SJSA1 (cell line): ENCODE measurements around the gene RGS6. TPM values are rescaled to one million over a fixed set of nuclear protein-coding genes. Genes with fewer than 3 reads are reported as not detected.

Experiments used
- DNase-seq, 2 experiments: peaks; one replicate each; pipeline ENCODE4 v3.0.0-alpha.2; 2015 to 2020; ENCODE audit warnings: low spot score in 2 of 2, low read depth in 1 of 2
- H3K27ac ChIP-seq: fragments of 250-450 bp; sonication (Bioruptor Pico); 2 replicates; pipeline ENCODE4 v1.5.1; 2020; ENCODE audit warnings: mild to moderate bottlenecking, moderate library complexity
- H3K27me3 ChIP-seq: fragments of 250-450 bp; sonication (Bioruptor Pico); replicated peaks from 2 replicates; pipeline ENCODE4 v1.5.1; 2020; ENCODE audit warnings: mild to moderate bottlenecking, moderate library complexity
- H3K36me3 ChIP-seq: fragments of 250-450 bp; sonication (Bioruptor Pico); 2 replicates; pipeline ENCODE4 v1.5.1; 2020; ENCODE audit warnings: mild to moderate bottlenecking
- H3K4me1 ChIP-seq: fragments of 250-450 bp; sonication (Bioruptor Pico); replicated peaks from 2 replicates; pipeline ENCODE4 v1.6.1; 2021; ENCODE audit warnings: mild to moderate bottlenecking
- H3K4me3 ChIP-seq: fragments of 250-450 bp; sonication (Bioruptor Pico); 2 replicates; pipeline ENCODE4 v1.5.1; 2020; ENCODE audit warnings: mild to moderate bottlenecking
- H3K9me3 ChIP-seq: fragments of 250-450 bp; sonication (Bioruptor Pico); replicated peaks from 2 replicates; pipeline ENCODE4 v1.5.1; 2020; ENCODE audit warnings: mild to moderate bottlenecking
- total RNA-seq: library from RNA; depleted of rRNA; stranded (reverse); fragments of >200 nt; shearing (Covaris generic); gene quantifications from 2 replicates; pipeline ENCODE4 v1.2.3, GENCODE V29; 2014

The RGS6 gene
- total RNA-seq, 1 experiment from 2014 or later: not detected

- DNase-seq: peak in 1 of 2 experiments; percentile 46
- peaks cover 73% of the 10 kb centered on the region for H3K4me1 ChIP-seq
Observed at GRCh38 chr14:72613231-72613974, 681.2 kb downstream of the RGS6 start.

GRCh38 chr14:72613975-72614319 lies 681.7 kb downstream of the RGS6 start:
- H3K4me3 ChIP-seq: no peak overlapping the region
- H3K4me1 ChIP-seq: peaks cover 73% of the 10 kb centered on the region
- H3K27me3 ChIP-seq: no peaks in the 10 kb centered on the region
- H3K9me3 ChIP-seq: no peaks in the 10 kb centered on the region
- DNase-seq: peak in 1 of 2 experiments; percentile 20
- no peaks in the 10 kb centered on the region for H3K36me3 ChIP-seq
- no peak overlapping the region for H3K27ac ChIP-seq

More at GRCh38 chr14:72613231-72613974, 681.2 kb downstream of the RGS6 start:
- H3K27ac ChIP-seq: no peak overlapping the region
- H3K36me3 ChIP-seq: no peaks in the 10 kb centered on the region
- no peak overlapping the region for H3K4me3 ChIP-seq
- H3K9me3 ChIP-seq: no peaks in the 10 kb centered on the region
- no peaks in the 10 kb centered on the region for H3K27me3 ChIP-seq

GRCh38 chr14:72614365-72614764 lies 682.1 kb downstream of the RGS6 start:
- peak in 1 of 2 experiments; percentile 11 for DNase-seq
- H3K4me1 ChIP-seq: peaks cover 73% of the 10 kb centered on the region
- no peaks in the 10 kb centered on the region for H3K27me3 ChIP-seq
- H3K9me3 ChIP-seq: no peaks in the 10 kb centered on the region
- no peaks in the 10 kb centered on the region for H3K36me3 ChIP-seq
- H3K4me3 ChIP-seq: no peak overlapping the region
- H3K27ac ChIP-seq: no peak overlapping the region

DNA sequence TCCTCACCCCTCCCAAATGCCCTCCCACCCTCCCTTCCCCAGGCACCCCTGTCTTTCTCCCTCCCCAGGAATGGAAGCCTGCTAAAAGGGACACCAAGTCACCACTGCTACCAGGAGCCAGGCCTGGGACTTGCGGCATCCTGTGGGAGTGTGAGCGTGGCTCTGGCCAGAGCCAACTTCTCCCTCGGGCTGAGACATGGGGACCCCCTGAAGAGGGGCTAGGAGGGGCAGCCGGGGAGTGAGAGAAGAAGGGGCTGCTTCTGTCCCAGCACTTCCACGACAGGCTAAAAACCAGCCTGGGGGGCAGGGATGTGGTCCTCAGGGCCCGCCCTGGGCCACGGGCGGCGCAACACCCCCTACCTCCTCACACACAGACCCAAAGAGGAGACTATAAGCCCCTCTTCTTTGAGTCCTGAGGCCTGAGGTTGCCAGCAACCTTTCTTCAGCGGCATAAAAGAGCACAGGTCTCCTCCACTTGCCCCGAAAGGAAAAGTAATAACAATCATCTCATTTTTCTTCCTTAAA lies 682.7 kb downstream of the RGS6 start:
- Histone ChIP-seq H3K27ac (peak overlapping the region; percentile 83), H3K4me1 (peaks cover 68% of the 10 kb centered on the region)

GRCh38 chr14:72615451-72616121 lies 683.4 kb downstream of the RGS6 start:
- Histone ChIP-seq H3K4me1 (peaks cover 62% of the 10 kb centered on the region), H3K9me3 (no peaks in the 10 kb centered on the region), H3K27me3 (no peaks in the 10 kb centered on the region), H3K27ac (peak overlapping the region; percentile 83), H3K36me3 (no peaks in the 10 kb centered on the region), H3K4me3 (no peak overlapping the region)
- DNase-seq: peak; percentile 38 to 62

More for the DNA sequence above, 682.7 kb downstream of the RGS6 start:
- Histone ChIP-seq H3K27me3 (no peaks in the 10 kb centered on the region), H3K36me3 (no peaks in the 10 kb centered on the region), H3K9me3 (no peaks in the 10 kb centered on the region), H3K4me3 (no peak overlapping the region)
- peak in 1 of 2 experiments; percentile 22 for DNase-seq
